HG02973 (cell line): ENCODE results near the gene CTBP1.

Experiments used
- ATAC-seq: cut with Tn5 transposase; IDR thresholded peaks from one replicate; pipeline ENCODE4 v1.9.1; 2021; ENCODE audit warnings: moderate library complexity; ENCODE audit not compliant: unreplicated experiment

The CTBP1 gene

DNA sequence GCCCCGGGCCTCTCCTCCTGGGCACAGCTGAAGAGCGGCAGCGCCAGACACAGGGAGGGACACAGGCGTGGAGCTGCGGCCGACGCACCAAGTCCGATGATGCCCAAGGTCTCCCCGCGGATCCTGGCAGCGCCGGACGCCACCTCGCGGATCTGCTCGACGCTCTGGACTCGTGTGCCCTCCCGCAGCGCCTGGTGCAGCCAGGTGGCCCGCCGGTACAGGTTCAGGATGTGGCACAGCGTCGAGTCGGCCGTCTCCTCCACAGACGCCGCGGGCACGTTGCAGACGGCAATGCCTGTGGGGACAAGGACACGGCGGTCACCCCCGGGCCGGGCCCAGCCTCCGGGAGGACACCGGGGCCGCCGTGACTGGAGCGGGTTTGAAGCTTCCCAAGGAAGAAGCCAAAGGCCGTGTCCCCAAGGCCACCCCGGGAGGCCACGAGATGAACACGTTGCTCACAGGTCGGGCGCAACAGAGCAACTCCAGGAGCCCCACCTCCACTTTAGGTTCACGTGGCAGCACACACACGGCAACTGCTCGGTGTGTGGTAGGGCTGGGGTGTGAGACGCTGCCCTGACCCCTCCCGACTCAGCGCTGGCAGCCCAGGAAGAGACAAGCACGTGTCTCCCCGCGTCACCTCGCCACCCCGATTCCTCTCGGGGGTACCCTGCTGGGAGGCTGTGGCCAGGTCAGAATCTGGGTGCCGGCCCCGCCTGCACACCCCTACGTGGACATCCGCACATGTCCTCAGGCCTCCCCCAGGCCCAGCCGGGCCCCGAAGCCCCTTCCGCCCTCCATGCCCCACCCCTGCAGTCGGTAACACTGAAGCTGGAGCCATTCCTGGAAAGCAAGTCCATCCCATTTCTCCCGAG lies 23.4 kb downstream of the CTBP1 start:
- ATAC-seq, result no peak

DNA sequence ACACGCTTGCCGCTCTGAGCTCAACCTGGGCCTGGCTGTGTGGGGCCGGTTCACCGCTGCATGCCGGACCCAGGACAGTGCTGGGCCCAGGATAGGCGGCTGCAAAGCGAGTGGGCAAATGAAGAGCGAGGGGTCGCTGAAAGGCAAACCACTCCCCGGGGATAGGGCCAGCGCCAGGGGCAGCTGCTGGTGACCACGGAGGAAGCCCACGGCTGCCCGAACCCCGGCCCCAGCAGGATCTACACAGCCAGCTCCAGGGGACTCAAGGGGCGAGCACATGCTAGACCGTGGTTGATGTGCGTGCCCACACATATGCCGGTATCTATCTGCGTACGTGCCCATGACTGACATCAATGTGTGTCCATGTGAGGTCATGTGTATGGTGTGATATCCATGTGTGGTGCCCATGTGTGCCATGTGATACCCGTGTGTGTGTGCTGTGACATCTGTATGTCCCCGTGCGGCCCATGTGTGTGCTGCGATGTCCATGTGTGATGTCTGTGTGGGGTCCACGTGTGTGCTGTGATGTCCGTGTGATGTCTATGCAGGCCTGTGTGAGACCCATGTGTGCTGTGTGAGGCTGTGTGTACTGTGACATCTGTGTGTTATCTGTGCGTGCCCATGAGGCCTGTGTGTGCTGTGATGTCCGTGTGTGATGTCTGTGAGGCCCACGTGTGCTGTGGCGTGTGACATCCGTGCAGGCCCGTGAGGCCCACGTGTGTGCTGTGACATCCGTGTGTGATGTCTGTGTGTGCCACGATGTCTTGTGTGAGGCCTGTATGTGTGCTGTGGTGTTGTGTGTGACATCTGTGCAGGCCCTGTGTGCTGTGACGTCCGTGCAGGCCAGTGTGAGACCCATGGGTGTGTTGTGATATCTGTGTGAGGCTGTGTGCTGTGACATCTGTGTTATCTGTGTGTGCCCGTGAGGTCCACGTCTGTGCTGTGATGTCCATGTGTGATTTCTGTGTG lies 24.8 kb downstream of the CTBP1 start:
- no peak for ATAC-seq

DNA sequence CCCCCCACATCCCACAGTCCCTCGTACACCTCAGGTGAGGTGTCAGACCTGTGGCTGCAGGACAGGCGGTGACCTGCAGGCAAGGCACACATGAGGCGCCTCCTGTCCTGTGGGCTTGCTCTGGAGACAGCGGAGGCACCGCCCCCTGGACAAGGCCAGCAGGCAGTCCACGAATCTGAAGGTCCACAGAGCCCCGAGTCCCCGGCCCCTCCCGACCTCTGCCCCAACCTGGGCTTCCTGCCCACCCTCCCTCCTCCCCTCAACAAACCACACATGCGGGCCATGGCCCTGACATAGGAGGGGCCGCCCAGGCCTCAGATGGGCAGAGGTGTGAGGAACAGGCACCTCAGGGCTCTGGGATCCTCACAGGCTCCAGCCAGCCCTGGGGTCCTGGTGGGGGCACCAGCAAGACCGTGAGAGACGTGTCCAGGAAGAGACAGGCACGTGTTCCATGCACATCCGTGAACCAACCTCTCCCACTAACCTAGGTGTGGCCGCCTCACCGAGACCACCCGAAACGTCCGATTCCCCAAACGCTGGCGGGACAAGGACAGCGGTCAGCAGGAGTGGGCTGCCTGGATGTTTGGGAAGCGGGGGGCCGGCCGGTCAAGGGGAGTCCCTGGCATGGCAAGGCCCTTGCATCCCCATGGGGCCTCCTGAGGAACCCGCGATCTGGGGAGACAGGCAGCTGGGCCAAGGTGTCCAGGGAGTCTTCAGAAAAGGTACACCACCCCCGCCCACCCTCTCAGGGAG lies 25.8 kb downstream of the CTBP1 start:
- ATAC-seq, result no peak

DNA sequence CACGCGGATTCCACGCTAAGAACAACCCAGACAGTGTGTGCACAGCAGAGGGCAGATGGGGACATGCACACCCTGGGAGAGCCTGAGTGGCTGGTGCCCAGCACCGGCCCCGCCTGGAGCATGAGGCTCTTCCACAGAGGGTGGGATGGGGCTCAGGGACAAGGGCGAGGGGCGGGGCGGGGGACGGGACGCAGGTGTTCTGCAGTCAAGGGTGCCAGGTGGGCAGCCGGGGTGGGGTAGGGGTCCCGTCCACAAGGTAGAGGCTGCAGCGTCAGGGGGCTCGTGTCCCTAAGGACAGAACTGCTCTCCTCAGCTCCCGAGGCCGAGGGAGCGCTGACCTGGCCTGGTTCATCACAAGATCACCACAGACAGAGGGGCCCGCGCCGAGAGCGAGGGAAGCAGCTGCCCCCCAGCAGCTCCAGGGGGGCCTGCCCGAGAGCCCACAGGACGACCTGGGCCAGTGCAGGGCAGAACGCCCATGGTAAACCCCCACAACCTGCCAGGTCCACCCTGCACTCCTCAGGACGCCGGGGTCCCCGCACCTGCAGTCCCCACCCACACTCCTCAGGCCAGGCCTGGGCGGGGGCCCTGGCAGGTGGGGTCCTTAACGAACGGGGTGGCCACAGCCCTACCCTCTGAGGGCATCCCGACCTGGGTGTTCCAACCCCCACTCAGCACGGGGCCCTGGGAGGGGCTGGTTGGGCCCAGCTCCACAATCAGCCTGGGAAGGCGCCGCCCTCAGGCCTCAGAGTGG lies 26.7 kb downstream of the CTBP1 start:
- no peak for ATAC-seq

DNA sequence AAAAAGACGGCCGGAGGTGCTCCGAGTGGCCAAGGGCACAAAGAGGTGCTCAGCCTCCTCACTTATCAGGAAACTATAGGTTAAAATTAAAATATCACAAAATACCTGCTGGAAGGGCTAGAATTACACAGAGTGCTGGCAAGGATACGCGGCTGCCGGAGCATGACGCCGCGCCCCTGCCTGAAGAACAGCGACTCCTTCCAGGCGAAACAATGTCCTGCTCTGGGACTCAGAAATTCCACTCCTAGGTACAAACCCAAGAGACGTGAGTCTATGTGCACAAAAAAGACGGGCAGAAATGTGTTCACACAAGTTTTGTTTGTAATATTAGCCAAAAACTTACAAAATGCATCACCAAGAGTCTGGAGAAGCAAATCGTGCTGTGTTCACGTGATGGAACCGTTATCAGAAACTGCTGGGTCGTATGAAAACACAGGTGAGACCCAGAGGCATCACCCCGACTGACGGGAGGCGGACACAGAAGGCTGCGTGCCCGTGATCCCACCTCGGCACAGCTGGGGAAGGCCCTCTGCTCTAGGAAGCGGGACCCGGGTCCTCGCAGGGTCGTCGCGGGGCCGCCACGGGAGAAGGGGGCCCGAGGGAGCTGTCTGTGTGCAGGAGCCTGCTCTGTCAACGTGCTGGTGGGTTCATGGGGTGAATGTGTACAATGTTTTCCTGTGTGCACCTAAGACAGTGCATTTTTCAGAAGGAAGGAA lies 27.6 kb downstream of the CTBP1 start:
- ATAC-seq, result no peak

DNA sequence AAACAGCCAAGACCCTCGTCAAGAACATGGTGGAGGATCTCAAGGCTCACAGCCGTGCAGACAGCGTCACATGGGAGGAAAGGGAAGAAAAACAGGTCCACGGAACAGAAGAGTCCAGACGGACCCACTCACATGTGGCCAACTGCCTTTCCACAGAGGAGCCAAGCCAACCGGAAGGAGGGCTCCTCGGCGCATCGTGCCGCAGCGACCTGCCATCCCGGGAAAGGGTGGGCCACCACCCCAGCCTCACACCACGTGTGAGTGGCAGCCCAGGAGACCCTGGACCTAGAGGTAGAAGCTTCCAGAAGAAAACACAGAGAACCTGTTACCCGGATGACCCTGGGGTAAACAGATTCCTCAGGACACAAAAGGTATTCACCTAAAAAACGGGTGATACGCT lies 28.4 kb downstream of the CTBP1 start:
- no peak for ATAC-seq

DNA sequence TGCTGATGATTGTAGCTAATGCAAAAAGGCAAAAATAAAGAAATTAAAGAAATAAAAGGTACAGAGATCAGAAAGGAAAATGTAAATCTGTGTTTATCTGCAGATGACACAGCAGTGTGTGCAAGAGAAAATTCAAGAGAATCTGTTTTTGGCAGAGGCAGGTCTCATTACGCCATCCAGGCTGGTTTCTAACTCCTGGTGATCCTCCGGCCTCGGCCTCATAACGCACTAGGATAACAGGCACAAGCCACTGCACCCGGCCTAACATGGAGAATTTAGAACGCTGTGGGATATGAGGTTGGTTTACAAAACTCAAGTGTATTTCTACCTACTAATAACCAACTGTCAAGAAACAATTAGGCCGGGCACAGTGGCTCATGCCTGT lies 29.4 kb downstream of the CTBP1 start:
- no peak for ATAC-seq

DNA sequence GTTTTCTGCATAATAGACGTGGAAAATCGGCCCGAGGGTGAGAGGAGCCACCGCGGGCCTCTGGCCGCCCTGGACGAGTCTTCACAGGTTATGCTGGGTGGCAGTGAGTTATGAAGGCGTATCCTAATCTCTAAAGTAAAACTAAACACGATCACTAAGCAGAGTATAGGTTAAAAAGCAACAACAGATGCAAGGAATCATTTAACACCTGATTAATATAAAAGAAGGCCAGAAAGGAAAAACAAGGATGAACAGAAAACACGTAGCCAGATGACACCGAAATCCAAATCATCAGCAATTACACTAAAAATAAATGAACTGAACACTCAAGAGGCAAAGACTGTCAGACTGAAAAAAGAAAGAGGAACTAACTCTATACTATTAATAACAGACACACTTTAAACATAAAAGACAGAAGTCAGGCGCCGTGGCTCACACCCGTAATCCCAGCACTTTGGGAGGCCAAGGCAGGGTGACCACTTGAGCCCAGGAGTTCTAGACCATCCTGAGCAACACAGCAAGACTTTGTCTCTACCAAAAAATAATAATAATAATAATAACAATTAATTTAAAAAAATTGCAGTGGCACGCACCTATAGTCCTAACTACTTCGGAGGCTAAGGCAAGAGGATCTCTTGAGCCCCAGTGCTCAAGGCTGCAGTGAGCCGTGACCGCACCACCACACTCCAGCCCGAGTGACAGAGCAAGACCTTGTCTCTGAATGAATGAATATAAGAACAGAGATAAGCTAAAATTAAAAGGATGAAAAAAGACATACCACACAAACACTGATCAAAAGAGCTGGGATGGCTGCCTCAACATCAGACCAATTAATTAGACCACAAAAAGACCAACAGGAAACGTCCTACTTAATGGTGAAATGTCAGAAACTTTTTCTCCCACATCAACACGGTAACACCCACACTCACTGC lies 30.0 kb downstream of the CTBP1 start:
- ATAC-seq, result peak; percentile 47

DNA sequence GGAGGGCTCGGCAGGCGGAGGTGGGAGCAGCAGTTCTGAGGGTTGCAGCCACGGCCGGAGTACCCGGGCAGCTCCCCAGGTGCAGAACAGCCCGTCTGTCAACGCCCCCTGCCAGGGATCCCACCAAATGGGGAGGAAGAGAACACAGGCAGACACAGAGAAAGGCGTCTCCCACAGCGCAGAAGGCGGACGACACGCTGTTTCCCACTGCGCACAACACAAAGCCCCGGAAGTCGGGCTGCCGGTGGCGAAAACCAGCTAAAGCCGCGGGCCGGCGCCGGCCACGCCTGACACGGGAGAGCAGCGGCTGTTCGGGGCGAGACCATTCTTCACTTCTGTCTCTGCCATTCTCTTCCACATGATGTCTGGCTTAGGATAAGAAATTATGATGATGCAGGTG lies 31.6 kb downstream of the CTBP1 start:
- ATAC-seq, result no peak

DNA sequence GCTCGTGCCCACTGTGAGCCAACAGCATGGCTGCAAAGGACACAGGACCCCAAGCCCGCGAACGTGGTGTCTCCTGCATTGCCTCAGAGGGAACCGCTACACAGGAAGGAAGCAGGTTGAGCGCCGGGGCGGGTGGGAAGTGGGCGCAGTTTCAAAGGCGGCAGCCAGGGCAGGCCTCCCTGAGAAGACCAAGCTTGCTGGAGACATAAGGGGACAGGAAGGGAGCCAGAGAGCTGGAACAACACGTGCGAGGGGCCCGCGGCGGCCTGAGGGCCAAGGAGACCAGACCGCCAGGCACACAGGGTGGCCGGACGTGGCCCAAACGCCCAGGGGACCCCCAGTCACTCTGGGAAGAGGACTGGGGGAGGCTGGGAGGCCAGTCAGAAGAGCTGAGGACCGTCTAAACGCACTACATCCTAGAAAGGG lies 32.0 kb downstream of the CTBP1 start:
- no peak for ATAC-seq

DNA sequence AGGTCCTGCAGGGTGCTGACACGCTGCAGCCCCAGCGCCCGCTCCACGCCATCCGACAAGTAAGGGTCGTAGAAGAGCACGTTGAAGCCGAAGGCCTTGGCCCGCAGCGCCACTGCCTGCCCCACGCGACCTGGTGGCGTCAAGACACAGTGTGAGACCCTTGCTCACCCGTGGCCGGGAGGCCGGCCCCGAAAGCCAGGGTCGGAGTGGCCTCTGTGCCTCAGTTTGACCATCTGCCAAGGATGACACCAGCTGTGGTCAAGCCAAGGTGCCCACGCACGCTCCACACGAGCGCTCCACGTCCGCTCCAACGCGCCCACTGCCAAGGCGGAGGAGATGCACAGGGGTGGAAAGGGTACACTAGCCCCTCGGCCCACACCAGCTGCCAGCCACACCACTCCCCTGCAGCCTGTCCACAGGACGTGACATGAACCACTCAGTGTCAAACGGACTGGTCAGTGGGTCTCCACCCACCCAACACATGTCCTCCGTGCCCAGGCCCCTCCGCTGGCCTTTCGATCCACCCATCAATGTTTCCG lies 32.8 kb downstream of the CTBP1 start:
- no peak for ATAC-seq

DNA sequence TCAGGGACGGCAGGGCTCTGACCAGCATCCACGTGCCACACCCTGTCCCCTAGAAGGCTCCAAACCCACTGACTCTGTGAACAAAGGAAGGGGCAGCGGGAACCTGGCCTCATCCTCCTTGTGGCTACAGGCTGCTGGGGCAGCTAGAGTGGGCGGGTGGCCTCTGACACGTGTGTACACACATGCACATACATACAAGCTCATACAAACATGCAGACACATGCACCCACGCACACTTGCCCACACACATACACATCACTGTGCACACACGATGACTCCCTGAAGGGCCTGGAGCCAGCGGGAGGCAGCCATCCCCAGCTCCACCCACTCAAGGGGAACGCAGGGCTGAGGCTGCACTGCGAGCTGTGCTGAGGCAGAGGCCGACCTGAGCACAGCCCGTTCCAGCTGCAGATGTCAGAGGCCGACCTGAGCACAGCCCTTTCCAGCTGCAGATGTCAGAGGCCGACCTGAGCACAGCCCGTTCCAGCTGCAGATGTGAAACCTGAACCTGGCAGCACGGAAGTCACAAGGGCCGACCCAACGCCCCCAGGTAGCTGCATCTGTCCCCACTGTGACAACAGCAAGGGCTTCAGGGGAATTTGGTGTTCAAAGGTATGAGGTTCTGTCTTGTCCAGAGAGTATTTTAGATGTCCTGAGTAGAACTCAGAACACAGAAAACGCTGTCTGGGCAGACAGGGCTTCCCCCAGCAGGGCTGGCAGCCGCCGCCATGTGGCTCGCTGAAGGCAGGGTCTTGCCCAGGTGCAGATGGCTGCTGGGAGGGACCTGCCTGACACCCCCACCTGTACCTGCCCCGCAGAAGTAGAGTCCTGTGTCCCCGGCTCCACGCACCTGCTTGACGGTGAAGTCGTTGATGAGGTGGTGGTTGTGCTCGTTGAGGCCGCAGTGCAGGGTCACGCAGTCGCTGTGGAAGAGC lies 33.5 kb downstream of the CTBP1 start:
- ATAC-seq, result peak; percentile 57

DNA sequence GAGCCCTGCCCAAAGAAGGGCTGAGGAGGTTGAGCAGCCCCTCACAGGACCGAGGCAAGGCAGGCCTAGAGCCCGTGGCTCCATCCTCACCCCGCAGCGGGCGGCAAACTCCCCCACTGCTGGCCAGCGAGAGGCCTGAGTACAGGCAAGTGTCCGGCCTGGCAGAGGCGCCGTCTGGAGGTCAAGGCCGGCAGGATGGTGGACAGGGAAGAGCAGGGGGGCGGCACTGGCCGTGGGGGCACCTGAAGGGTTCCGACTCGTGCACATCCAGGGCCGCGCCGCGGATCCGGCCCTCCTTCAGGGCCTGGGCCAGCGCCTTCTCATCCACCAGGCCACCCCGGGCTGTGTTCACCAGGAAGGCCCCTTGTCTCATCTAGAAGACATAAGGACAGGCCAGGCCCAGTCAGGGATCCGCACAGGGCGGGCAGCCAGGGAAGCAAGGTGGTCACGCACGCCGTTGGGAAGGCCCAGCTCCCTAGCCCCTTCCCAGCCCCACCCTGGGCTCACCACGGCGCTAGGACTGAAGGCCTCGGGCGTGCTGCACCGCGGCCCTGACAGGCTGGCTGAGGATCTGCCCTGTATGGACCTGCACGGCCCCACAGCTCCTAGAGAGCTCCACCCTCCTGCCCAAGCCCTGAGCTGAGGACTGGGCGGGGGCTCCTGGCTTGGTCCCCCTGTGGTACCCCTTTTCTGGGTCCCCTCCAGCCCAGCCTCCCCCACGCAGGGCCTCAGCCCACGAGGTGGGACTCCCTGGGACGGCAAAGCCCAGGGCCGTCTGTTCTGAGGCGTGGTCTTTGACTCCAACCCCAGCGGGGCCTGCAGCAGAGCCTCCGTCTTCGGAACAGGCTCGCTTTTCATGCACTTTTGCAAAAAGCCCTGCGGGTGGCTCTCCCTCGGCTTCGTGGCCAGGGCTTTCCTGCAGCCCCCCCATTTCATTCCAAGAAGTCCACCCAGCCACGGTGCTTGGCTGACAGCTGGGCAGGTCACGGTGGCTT lies 34.5 kb downstream of the CTBP1 start:
- no peak for ATAC-seq

DNA sequence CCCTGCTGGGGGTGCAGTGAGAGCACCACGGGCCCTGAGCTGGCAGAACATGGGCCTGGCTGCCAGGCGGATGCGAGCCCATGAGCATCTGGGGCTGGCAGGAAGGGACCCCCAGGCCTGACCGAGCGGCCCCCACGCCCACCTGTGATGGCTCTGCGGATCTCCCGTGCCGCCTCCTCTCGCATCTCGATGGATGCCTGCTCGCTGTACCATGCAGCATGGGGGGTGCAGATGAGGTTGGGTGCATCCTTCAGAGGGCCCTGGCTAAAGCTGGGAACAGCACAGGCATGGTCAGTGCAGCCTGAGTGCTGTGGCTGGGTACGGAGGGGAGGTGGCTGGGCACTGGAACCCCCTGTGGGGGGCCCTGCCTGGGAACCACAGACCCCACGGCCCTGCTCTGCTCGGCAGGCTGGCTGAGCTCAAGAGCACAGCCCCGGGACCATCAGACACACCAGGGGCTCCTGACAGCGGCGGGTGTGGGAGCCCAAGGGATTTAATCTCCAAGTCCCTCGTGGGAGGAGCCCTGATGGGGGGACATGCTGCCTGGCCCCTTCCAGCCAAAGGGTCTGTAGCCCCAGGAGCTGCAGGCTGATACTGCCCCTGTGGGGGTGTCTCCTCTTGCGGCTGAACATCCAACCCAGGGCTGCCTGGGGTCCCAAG lies 35.5 kb downstream of the CTBP1 start:
- ATAC-seq, result no peak

DNA sequence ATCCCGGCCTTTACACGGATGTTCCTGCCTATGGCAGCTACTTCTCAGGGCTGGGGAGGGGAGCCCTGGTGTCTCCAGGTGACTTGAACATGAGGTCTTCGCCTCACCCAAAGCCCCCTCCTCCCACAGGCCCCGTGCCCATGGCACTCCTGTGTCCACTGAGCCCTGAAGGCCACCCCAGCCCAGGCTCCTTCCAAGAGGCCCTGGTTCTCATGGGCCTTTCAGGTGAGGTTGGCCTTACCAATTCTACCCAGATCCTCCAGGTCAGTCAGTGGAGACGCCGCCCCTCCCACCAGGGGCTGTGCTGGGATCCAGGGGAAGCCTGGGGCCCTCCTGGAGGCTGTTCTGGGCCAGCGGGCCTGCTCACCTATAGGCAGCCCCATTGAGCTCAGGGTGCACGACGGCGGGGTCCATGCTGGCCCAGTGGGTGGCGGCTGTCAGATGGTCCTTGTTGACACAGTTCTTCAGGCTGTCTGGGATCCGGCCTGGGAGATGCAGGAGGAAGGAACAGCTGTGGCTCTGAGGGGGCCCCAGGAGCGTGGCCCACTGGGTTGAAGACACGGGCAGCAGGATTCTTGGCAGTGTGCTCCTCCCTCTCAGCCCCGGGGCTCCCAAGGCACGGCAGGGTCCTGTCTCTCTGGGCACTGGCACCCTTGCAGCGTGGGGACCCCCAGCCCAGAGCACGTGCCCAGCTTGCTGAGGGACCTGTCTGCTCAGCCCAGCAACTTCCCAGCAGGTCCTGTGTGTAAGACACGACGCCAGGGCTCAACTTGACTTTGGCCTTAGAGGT lies 36.2 kb downstream of the CTBP1 start:
- no peak for ATAC-seq
